Thoracic aorta (tissue), 2 donors: Measurements from ENCODE around the gene GSTM5. TPM values are rescaled to one million over a fixed set of nuclear protein-coding genes. Genes with fewer than 3 reads are reported as not detected.
"Not testable (repeated sequence)": the region's sequence is repeated elsewhere in the genome, so short reads cannot be mapped to it uniquely, and the experiment has no call there.

Source experiments
- ATAC-seq: fragments of 150-250 bp; one replicate; pipeline ENCODE4 v1.8.0; 2017; ENCODE audit warnings: low read depth; ENCODE audit not compliant: insufficient number of reproducible peaks, low FRiP score
- DNase-seq: peaks from one replicate; pipeline ENCODE4 v3.0.0-alpha.2; 2020; ENCODE audit warnings: low spot score
- H3K27ac ChIP-seq, 2 donors: fragments of 200-600 bp; sonication (generic); 1 replicate in 1 of 2; 2 replicates in 1 of 2; pipeline ENCODE4 v1.5.1; 2016; ENCODE audit warnings: mild to moderate bottlenecking in 2 of 2, moderate library complexity in 2 of 2
- H3K27me3 ChIP-seq: fragments of 200-600 bp; sonication (generic); replicated peaks from 2 replicates; pipeline ENCODE4 v1.6.0; 2016; ENCODE audit warnings: mild to moderate bottlenecking; ENCODE audit not compliant: insufficient read depth
- H3K36me3 ChIP-seq: fragments of 200-600 bp; sonication (generic); one replicate; pipeline ENCODE4 v1.5.1; 2016
- H3K4me1 ChIP-seq, 2 donors: fragments of 200-600 bp; sonication (generic); 1 replicate in 1 of 2; 2 replicates in 1 of 2; pipeline versions ENCODE4 v1.5.1 to v1.6.0; 2016; ENCODE audit warnings: low read depth in 2 of 2, mild to moderate bottlenecking in 1 of 2; ENCODE audit not compliant: control insufficient read depth in 1 of 2
- H3K4me3 ChIP-seq: fragments of 200-600 bp; sonication (generic); 2 replicates; pipeline ENCODE4 v1.5.1; 2016; ENCODE audit warnings: mild to moderate bottlenecking
- H3K9me3 ChIP-seq: fragments of 200-600 bp; sonication (generic); 2 replicates; pipeline ENCODE4 v1.5.1; 2016
- total RNA-seq, 2 donors: library from RNA; depleted of rRNA; stranded (reverse); fragments of >200 nt; gene quantifications; one replicate each; pipeline versions ENCODE4 v1.1.0 to v1.2.3, GENCODE V29; 2016
- TF ChIP-seq, protein P1 (sequence below): fragments of 200-600 bp; sonication (generic); IDR thresholded peaks from one replicate; pipeline ENCODE4 v1.5.1; 2019; ENCODE audit warnings: antibody characterized with exemption

GSTM5 gene
- total RNA-seq, 2 donors from 2014 or later = 2.0 to 6.9 TPM

DNA sequence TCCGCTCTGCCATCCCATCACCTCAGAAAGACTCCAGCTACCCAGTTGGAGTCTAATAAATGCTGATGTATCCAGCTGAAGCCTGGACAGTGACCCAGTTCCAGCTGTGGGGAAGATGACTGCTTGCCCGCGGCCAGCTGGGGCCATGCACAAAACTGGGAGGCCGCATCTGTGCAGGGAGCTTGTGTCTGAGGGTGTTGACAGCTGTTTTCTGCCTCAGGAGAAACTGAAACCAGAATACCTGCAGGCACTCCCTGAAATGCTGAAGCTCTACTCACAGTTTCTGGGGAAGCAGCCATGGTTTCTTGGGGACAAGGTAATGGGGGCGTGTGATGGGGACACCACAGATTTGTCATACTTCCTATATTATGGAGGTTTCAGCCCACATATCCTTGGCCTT lies 41.0 kb upstream of the GSTM5 start:
- H3K9me3 ChIP-seq = no peaks in the 10 kb centered on the region
- no peaks in the 10 kb centered on the region for H3K27me3 ChIP-seq
- no peak overlapping the region for H3K27ac ChIP-seq
- peaks cover 5% of the 10 kb centered on the region for H3K36me3 ChIP-seq
- TF ChIP-seq, protein P1, sequence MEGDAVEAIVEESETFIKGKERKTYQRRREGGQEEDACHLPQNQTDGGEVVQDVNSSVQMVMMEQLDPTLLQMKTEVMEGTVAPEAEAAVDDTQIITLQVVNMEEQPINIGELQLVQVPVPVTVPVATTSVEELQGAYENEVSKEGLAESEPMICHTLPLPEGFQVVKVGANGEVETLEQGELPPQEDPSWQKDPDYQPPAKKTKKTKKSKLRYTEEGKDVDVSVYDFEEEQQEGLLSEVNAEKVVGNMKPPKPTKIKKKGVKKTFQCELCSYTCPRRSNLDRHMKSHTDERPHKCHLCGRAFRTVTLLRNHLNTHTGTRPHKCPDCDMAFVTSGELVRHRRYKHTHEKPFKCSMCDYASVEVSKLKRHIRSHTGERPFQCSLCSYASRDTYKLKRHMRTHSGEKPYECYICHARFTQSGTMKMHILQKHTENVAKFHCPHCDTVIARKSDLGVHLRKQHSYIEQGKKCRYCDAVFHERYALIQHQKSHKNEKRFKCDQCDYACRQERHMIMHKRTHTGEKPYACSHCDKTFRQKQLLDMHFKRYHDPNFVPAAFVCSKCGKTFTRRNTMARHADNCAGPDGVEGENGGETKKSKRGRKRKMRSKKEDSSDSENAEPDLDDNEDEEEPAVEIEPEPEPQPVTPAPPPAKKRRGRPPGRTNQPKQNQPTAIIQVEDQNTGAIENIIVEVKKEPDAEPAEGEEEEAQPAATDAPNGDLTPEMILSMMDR = no peak
- DNase-seq (no peak), ATAC-seq (no peak)
- H3K4me1 ChIP-seq = peaks cover 6 to 11% of the 10 kb centered on the region in 2 donors
- H3K4me3 ChIP-seq = no peak overlapping the region

GRCh38 chr1:109673861-109674260 lies 38.2 kb upstream of the GSTM5 start:
- H3K27ac ChIP-seq, H3K36me3 ChIP-seq, DNase-seq, H3K27me3 ChIP-seq, ATAC-seq, H3K4me3 ChIP-seq, H3K9me3 ChIP-seq, H3K4me1 ChIP-seq: not testable (repeated sequence)

DNA sequence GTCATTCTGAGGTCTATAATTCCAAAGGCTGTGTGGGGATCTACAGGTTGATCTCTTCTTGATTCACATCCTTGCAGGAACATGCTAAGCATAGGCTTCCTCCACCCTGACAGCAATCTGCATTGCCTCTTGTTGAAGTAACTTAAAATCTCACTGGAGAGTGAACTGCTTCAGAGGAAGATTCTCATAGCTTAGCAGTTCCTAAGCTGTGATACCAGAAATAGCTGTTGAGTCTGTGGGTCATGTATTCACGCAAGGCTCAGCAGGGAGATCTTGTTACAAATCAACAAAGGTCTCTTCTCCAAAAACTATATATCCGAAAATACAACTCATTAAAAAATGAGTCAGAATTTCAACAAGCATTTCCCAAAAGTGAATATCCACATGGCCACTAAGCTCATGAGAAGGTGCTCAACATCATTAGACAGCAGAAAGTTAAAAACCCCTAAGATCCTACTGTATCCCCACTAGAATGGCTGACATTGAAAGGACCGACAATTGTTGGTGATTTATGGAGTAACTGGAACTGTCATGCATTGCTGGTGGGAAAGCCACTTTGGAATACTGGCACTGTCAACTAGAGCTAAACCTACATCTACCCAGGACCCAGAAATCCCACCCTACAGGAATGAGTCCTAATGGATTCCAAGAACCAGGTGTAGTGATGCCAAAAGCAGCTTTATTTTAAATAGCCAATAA lies 35.2 kb upstream of the GSTM5 start:
- not testable (repeated sequence) for H3K4me1 ChIP-seq, H3K27ac ChIP-seq, H3K27me3 ChIP-seq, H3K9me3 ChIP-seq, DNase-seq, H3K36me3 ChIP-seq, ATAC-seq, H3K4me3 ChIP-seq

DNA sequence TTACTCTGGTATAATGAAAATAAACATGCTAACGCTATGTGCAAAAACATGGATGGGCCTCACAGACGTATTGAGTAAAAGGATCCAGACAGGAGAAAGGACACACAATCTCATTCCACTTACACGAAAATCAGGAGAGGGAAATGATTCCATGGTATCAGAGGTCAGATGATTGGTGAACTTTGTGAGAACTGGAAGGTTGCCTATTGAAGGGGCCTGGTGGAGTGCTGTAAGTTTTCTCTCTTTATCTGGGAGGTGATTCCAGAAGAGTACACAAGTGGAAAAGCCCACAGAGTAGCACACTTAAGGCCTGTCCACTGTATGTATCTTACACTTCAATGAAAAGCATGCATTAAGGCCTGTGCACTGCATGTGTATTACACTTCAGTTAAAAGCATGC lies 34.6 kb upstream of the GSTM5 start:
- Histone ChIP-seq H3K4me3 (no peak overlapping the region), H3K27ac (no peak overlapping the region), H3K9me3 (no peaks in the 10 kb centered on the region), H3K4me1 (no peaks in the 10 kb centered on the region), H3K27me3 (no peaks in the 10 kb centered on the region), H3K36me3 (no peaks in the 10 kb centered on the region)
- no peak for DNase-seq
- TF ChIP-seq, protein P1 = no peak
- ATAC-seq = no peak

GRCh38 chr1:109678637-109679036 lies 33.4 kb upstream of the GSTM5 start:
- H3K4me1 ChIP-seq, DNase-seq, H3K27me3 ChIP-seq, H3K27ac ChIP-seq, H3K4me3 ChIP-seq, H3K9me3 ChIP-seq, ATAC-seq, H3K36me3 ChIP-seq: not testable (repeated sequence)

- H3K4me3 ChIP-seq, H3K9me3 ChIP-seq, H3K27me3 ChIP-seq, DNase-seq, H3K27ac ChIP-seq, H3K4me1 ChIP-seq, ATAC-seq, H3K36me3 ChIP-seq: not testable (repeated sequence)
Observed at GRCh38 chr1:109684777-109685176, 27.3 kb upstream of the GSTM5 start.

DNA sequence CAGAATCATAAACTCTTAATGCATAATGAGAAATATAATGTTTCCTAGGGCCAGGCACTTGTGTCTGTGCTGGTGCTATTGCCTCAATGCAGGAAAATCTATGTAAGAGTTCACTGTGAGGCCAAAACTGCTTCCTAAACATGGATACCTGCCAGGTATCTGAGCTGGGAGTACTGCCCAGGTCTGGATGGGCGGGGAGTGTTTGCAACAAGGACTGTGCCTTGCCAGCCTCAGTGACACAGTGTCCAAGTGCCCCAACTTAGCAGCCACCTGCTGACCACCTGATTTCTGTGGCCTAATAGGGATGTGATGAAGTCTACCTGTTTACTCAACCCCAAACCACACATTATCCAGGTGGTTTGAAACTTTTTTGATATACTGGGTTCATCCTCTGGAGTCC lies 26.7 kb upstream of the GSTM5 start:
- H3K27me3 ChIP-seq, H3K36me3 ChIP-seq, H3K4me1 ChIP-seq, ATAC-seq, H3K27ac ChIP-seq, H3K9me3 ChIP-seq, DNase-seq, H3K4me3 ChIP-seq: not testable (repeated sequence)

GRCh38 chr1:109685890-109686289 lies 26.2 kb upstream of the GSTM5 start:
- not testable (repeated sequence) for H3K4me3 ChIP-seq, ATAC-seq, H3K27me3 ChIP-seq, H3K27ac ChIP-seq, H3K36me3 ChIP-seq, DNase-seq, H3K9me3 ChIP-seq, H3K4me1 ChIP-seq

DNA sequence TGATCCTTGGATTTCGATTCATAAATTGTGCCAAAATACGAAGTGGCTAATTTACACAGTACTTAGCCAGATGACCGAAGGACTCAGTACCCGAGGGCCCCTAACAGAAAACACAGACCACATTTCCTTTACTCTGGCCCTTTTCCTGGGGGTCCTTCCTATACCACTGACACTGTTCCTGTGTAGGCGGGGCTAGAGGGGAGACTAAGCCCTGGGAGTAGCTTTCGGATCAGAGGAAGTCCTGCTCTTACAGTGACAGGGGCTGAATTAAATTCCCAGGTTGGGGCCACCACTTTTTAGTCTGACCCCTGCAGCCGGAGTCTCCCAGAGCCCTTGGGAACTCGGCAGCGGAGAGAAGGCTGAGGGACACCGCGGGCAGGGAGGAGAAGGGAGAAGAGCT lies 24.9 kb upstream of the GSTM5 start:
- H3K4me3 ChIP-seq, H3K27ac ChIP-seq, H3K9me3 ChIP-seq, H3K4me1 ChIP-seq, H3K36me3 ChIP-seq, DNase-seq, ATAC-seq, H3K27me3 ChIP-seq: not testable (repeated sequence)
